ENCODE measurements around the gene ABCB9.
A peak's percentile ranks its signal among the peaks of the same experiment; 100 is the strongest.
"Not testable (repeated sequence)": the region's sequence is repeated elsewhere in the genome, so short reads cannot be mapped to it uniquely, and the experiment has no call there.

ABCB9 gene

DNA sequence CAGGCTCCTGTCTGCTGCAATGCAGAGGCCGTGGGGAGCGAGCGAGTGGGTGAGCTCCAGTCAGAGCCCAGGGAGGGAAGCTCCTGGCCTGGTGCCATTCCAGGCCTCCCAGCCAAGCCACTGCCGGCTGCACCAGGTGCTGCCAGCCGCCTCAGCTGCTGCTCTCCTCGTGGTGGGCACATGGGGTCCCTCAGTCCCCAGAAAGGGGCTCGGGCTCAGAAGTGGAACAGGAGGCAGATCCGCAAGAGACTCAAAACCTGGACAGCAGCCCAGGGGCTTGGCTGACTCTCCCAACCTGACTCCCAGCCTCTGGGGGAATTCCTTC, 2.4 kb downstream of the ABCB9 start:
- no peak for DNase-seq (ENCODE audit: low read depth in 2 of 2)

- DNase-seq (ENCODE audit: low read depth in 2 of 2) = no peak
Observed at GRCh38 chr12:122961531-122962329, 4.5 kb downstream of the ABCB9 start.

DNA sequence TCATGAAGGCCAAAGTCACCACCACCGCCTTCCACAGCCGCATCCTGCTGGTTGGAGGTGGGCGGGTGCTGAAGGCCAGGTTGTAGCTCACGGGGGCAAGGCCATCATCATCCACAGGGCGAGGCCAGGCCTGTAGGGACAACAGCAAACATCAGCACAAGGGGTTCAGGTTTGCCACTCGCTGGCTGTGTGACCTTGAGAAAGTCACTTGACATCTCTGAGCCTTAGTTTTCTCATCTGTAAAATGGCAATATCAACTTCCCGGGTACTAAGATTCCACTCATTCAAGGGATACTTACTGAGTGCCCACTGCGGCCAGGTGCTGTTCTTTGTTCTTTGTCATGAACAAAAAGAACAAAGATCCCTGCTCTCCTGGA, 6.1 kb downstream of the ABCB9 start:
- no peak for DNase-seq (ENCODE audit: low read depth in 2 of 2)

DNA sequence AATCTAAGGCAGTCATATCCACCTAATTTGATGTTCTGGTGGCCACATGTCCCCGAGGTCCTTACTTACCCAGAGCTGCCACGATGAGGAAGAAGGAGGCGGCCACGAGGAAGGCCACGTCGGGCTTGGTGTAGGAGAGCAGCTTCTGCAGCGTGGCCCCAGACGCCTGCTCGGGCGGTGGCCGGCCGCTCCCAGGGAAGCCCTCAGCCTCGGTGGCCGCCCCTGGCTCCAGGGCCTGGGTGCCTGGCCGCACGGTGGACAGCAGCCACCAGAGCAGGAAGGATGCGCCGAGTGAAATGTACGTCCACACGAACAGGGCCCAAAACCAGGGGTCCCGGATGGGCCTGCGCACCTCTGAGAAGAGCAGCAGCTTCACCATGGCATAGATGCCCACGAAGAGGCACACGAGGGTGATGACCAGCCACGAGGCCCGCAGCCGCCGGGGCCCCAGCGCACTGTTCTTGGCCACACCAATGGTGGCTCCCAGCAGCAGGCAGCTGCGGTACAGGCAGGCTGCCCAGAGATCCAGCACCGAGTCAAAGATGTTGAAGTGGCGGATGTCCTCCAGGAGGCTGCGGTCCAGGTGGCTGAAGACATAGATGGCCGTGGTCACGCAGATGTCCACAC, 6.6 kb downstream of the ABCB9 start:
- no peak for DNase-seq (ENCODE audit: low read depth in 2 of 2)

GRCh38 chr12:122958198-122958888, 7.9 kb downstream of the ABCB9 start:
- DNase-seq (ENCODE audit: low read depth in 2 of 2) = no peak

GRCh38 chr12:122956035-122956434, 10.2 kb downstream of the ABCB9 start:
- DNase-seq (ENCODE audit: low read depth in 2 of 2) = no peak

DNA sequence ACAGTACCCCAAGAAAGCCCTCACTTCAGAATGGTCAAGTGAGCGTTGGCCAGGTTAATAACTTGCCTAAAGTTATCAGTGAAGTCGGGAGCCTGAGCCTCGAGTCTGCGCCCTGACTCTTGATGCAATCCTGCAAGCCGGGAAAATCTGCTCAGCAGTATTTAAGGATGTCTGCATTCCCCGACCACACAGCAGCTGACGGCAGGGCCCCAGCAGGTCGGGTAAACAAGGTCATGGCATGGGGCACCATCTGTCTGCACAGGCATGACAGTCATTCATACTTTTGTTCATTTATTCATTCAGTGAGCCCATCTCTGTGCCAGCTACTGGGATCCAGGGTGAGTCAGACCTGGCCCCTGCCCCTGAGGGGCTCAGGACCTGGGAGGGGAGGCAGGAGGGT, 11.1 kb downstream of the ABCB9 start:
- no peak for DNase-seq (ENCODE audit: low read depth in 2 of 2)

- DNase-seq (ENCODE audit: low read depth in 2 of 2) = peak in 1 of 2 experiments; percentile 24
Observed at GRCh38 chr12:122951979-122952892, 14.0 kb downstream of the ABCB9 start.

DNA sequence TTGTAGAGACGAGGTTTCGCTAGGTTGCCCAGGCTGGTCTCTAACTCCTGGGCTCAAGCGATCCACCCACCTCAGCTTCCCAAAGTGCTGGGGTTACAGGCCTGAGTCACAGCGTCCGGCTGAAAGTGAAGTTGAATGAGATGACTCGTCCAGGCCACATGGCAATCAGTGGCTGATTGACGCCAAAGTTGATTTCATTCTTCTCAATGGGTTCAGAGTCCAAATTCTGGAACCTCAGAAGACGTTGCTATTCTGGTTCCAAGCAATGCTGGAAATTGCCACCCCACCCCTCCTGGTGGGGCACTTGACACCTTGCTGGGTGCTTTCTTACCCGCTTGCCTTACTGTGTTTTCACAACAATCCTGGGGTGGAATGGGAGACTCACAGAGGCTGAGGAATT, 14.9 kb downstream of the ABCB9 start:
- DNase-seq (ENCODE audit: low read depth in 2 of 2) = no peak

DNA sequence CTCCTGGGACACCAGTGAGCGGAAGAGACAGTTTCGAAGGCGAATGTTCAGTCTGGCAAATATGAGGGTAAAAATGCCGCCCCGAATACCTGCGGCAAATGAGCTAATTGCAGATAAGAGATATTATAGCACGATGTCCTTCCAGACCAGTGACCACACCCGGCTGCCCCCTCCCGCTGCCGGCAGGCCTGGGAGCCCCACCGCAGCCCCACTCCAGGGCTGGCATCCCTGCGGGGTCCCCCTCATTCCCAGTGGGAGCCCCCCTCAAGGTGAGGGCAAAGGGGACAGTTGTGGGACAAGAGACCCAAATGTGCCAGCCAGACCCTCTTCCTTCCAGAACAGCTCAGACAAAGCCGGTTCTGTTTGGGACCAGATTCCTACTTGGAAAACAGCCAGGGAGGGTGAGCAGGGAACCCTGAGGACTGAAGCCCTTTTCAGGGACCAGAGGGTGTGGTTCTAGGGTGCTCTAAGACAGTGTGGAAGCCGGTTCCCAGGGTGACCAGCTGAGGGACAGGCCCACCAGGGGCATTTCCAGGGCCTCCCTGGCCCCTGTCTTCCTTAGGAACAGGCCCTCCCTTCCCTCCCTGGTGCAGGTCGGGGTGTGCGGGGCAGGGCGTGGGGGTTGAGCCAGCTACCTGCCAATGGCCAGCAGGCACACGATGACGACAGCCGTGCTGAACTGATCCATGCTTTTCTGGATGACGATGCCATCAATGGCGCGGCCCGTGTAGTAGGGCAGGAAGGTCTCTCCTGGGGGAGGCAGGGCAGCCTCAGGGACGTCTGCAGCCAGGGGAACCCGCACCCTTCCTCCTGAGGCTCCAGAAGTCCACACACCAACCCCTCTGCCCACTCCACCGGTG, 16.2 kb downstream of the ABCB9 start:
- DNase-seq (ENCODE audit: low read depth in 2 of 2) = no peak

- no peak for DNase-seq (ENCODE audit: low read depth in 2 of 2)
Observed at GRCh38 chr12:122949405-122949804, 16.9 kb downstream of the ABCB9 start.

- DNase-seq (ENCODE audit: low read depth in 2 of 2) = no peak
Observed at GRCh38 chr12:122948605-122949004, 17.7 kb downstream of the ABCB9 start.

DNA sequence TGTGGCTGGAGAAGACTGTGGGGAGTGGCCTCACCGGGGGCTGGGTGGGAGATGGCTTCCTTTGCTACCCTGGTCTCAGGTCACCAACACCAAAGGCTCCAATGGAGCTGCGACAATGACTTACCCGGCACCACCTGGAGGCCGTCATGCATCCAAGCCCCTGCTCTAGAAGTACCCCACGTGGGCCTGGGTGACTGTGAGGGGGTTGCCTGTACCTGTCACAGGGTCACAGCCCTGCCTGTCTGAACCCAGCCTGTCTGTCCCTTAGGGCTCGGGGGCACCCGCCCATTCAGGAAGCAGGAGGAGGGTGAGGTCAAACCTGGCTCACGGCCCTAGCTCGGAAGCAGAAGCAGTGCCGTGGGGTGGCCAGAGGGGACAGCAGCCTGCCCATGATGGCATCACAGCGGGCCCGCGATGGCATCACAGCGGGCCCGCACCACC, 18.9 kb downstream of the ABCB9 start:
- no peak for DNase-seq (ENCODE audit: low read depth in 2 of 2)

DNA sequence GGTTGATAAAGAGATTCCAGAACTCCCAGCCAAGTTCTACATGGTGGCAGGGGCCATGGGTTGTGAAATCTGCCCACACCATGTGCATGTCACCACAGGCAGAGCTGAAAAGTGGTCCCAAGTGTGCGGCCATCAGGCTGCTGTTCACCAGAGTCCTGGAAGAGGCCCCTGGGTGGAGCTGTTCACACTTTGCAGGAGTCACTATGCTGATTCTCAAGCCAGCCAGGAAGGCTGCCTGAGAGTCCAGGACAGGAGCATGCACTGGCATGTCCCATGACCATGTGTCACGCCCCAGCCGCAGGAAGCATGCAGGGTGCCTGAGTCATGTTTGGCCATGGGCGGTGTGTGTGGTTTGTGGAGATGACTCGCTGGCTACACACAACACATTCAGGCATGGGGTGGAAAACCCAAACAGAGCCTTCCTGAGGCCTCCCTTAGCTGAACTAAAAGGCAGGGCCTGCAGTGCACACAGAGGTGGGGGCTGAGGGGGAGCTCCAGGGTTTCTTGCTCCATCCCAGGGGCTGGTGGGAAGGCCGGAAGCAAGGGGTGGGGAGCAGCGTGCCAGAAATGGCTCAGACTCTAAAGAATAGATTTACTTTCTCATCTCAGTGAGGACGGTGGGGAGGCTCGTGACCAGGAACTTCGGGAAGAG, 19.4 kb downstream of the ABCB9 start:
- DNase-seq (ENCODE audit: low read depth in 2 of 2) = peak; percentile 88 to 90

DNA sequence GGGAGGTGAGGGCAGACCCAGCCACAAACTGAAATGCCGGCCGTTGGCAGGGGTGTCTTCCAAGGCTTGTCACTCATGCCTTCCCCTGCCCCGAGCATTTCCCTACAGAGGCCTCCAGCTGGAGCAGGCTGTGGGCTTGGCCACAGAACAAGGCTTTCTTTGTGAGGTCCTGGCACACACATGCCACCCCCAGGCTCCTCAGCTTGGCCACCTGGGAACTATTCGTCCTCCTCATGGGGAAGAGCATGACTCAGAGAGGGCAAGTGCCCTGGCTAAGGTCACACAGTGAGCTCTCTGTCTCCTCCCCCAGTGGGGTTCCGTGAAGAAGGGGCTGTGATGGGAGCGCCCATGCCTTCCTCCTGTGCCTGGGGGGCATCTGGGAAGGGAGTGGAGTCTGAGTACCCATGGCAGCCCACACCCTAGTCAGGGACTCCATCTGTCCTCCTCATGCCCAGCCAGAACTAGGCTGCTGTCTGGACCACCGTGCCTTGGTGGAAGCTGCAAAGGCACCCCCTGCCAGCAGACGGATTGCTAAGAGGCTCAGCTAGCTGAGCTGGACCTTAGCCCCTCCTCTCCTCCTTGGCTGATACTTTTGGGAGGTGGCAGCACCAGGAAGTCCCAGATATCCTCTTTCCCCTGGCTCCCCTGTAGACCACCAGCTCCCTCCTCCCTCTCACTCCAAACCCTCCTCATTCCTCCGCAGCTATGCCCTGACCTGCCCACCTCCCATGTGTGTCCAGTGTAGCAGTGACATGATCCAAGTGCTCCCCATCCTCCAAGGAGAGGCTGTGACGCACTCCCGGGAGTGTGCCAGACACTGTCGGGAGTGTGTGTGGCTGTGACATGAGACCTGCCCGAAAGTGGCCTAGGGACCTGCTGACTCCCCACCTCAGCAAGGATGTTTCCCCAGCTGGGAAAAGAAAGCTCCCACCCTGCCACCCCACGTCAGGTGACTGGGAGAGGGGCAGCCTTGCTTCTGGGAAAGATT, 21.4 kb downstream of the ABCB9 start:
- DNase-seq (ENCODE audit: low read depth in 2 of 2) = no peak

- DNase-seq (ENCODE audit: low read depth in 2 of 2) = no peak
Observed at GRCh38 chr12:122943196-122943595, 23.1 kb downstream of the ABCB9 start.

DNA sequence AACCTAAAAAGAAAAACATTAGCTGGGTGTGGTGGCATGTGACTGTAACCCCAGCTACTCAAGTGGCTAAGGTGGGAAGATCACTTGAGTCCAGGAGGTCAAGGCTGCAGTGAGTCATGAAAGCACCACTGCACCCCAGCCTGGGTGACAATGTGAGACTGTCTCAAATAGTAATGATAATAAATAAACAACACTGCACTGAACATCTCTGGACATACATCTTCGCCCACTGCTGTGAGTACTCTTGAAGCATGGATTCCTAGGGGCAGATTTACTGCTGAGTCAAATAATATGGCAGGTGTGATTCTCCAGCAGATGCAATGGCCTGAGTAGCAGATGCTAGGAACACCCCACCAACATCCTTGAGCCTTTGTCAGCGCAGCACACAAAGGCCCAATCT, 23.6 kb downstream of the ABCB9 start:
- DNase-seq (ENCODE audit: low read depth in 2 of 2) = no peak

GRCh38 chr12:122941351-122941750, 24.9 kb downstream of the ABCB9 start:
- not testable (repeated sequence) for DNase-seq (ENCODE audit: low read depth in 2 of 2)

DNA sequence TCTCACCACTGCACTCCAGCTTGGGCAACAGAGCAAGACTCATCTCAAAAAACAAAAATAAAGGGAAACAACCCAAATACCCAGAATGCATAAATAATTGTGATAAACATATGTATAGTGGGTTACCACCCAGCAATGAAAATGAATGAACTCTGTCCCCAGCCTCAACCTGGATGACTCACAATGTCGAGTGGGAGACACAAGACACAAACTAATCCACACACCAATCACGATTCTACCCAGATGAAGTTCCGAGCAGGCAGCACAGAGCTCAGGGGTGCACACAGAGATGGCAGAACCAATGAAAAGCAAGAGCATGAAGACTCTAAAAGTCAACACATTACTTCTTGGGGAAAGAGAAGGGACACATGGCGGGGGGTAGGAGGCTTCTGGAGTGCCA, 27.1 kb downstream of the ABCB9 start:
- DNase-seq (ENCODE audit: low read depth in 2 of 2) = no peak
